Heart left ventricle (tissue), 16 donors: ENCODE measurements around the gene CELSR1. TPM values are rescaled to one million over a fixed set of nuclear protein-coding genes. Genes with fewer than 3 reads are reported as not detected.

Experiments used
- ATAC-seq, 4 donors: fragments of 200-7000 bp; cut with Tn5 transposase; one replicate each; pipeline ENCODE4 v1.9.1; 2020 to 2022; ENCODE audit warnings: moderate library complexity in 4 of 4, mild to moderate bottlenecking in 3 of 4, moderate number of reproducible peaks in 1 of 4
- DNase-seq, 5 donors: peaks; one replicate each; pipeline ENCODE4 v3.0.0-alpha.2; 2020
- H3K27ac ChIP-seq, 12 donors: fragments of 200-600 bp; sonication (generic) in 4 of 12; one replicate each; pipeline versions ENCODE4 v1.5.0 to v1.8.0; 2016 to 2022; ENCODE audit warnings: mild to moderate bottlenecking in 2 of 12
- H3K27me3 ChIP-seq, 9 donors: fragments of 200-600 bp; sonication (generic) in 2 of 9; one replicate each; pipeline versions ENCODE4 v1.5.1 to v1.8.0; 2016 to 2022; ENCODE audit warnings: mild to moderate bottlenecking in 3 of 9
- H3K36me3 ChIP-seq, 9 donors: fragments of 200-600 bp; sonication (generic) in 2 of 9; one replicate each; pipeline versions ENCODE4 v1.5.0 to v1.8.0; 2018 to 2022; ENCODE audit warnings: mild to moderate bottlenecking in 2 of 9
- H3K4me1 ChIP-seq, 12 donors: fragments of 200-600 bp; sonication (generic) in 4 of 12; one replicate each; pipeline versions ENCODE4 v1.5.0 to v1.8.0; 2016 to 2022; ENCODE audit warnings: mild to moderate bottlenecking in 3 of 12
- H3K4me3 ChIP-seq, 12 donors: fragments of 200-600 bp; sonication (generic) in 4 of 12; one replicate each; pipeline versions ENCODE4 v1.5.0 to v1.8.0; 2017 to 2022; ENCODE audit warnings: mild to moderate bottlenecking in 9 of 12, moderate library complexity in 4 of 12
- H3K9me3 ChIP-seq, 12 donors: fragments of 200-600 bp; sonication (generic) in 4 of 12; one replicate each; pipeline versions ENCODE4 v1.5.0 to v1.8.0; 2016 to 2022; ENCODE audit warnings: mild to moderate bottlenecking in 1 of 12
- POLR2A ChIP-seq, 2 donors: fragments of 450-650 bp; IDR thresholded peaks; one replicate each; pipeline ENCODE4 v1.6.1; 2017; ENCODE audit warnings: antibody characterized with exemption in 2 of 2, mild to moderate bottlenecking in 2 of 2, moderate library complexity in 2 of 2
- WGBS, 4 donors: extraction: QIAGEN DNeasy Blood & Tissue Kit in 2 of 4; methylation state at CpG; one replicate each; pipeline versions ENCODE4 v1.1.5 to v1.1.7; 2013 to 2018; 5-methylcytosine and 5-hydroxymethylcytosine counted together
- intact Hi-C, 10 donors: fragments of 100-400 bp; cut with DNase I; formaldehyde crosslinking; loops; one replicate each; pipeline versions ENCODE4 v1.11.1 to v1.14.2; 2022
- polyA plus RNA-seq, 2 donors: library from polyadenylated mRNA; stranded (reverse); fragments of 200-250 nt; gene quantifications; one replicate each; pipeline ENCODE4 v1.2.3, GENCODE V29; 2013
- total RNA-seq, 9 donors: library from RNA; depleted of rRNA in 2 of 9; stranded (reverse); fragments of >200 nt in 2 of 9; fragmentation: NEBNext Ultra II Directional in 3 of 9; extraction: Animal tissue kit (Norgen Biotek cat#: 25700) in 3 of 9; gene quantifications; one replicate each; pipeline versions ENCODE4 v1.1.0 to v1.2.4, GENCODE V29; 2016 to 2023
- TF ChIP-seq, protein P1 (sequence below), 12 donors: fragments of 200-600 bp; sonication (generic) in 4 of 12; IDR thresholded peaks; one replicate each; pipeline versions ENCODE4 v1.5.0 to v1.8.0; 2018 to 2022; ENCODE audit warnings: antibody characterized with exemption in 12 of 12, mild to moderate bottlenecking in 5 of 12
- donor health status: ischemic (EF 13 %, LVEDD 7.1; RV severe dilation, severe dysfunction).
- donor health status: healthy with polysubstance abuse.
- donor health status: DM: no; HTN: yes; CAD: no.
- donor health status: DM: no; HTN: no; CAD: no.
- donor health status: ischemic (EF 25% LVEDD 6.9; RV normal size, moderate dysfunction).
- donor health status: ischemic (EF 25% LVEDD 5.7; RV mildly dilated, moderate dysfunction).
- donor health status: healthy.
- donor health status: DM: yes; HTN: yes; CAD: no.
- donor health status: ischemic (EF 35%, LVEDD 5.7; RV mildly dilated, moderate dysfunction).
- donor health status: nonischemic (EF 11% LVEDD 7.7; RV severe dilation, severe dysfunction).
- donor health status: DM: yes; HTN: yes; CAD: no.
- donor health status: PGD.
- donor health status: ischemic (EF 29% LVEDD 5.4; RV normal size, mild dysfunction).
- donor health status: nonischemic (EF 23%, LVEDD 6.1; RV moderate dilation, normal function).

The CELSR1 gene
- total and polyA plus RNA-seq, 11 donors, result 5.9 to 15.8 (median 11.9) TPM

- H3K27me3 ChIP-seq, result no peaks in the 10 kb centered on the region
- peak overlapping the region in 6 of 12 donors; percentile 3 to 96 (median 56) for H3K27ac ChIP-seq
- intact Hi-C loops, result loop anchor here in 2 of 10 donors (5.0 kb wide), 2 partner anchors 40 to 150 kb away; partner anchors contain the start of gene GRAMD4 (in 1 of the 2)
- DNase-seq, result peak in 1 of 5 donors; percentile 20
- TF ChIP-seq POLR2A (IDR thresholded peaks at IDR 0.05), result no peak
- TF ChIP-seq, protein P1, sequence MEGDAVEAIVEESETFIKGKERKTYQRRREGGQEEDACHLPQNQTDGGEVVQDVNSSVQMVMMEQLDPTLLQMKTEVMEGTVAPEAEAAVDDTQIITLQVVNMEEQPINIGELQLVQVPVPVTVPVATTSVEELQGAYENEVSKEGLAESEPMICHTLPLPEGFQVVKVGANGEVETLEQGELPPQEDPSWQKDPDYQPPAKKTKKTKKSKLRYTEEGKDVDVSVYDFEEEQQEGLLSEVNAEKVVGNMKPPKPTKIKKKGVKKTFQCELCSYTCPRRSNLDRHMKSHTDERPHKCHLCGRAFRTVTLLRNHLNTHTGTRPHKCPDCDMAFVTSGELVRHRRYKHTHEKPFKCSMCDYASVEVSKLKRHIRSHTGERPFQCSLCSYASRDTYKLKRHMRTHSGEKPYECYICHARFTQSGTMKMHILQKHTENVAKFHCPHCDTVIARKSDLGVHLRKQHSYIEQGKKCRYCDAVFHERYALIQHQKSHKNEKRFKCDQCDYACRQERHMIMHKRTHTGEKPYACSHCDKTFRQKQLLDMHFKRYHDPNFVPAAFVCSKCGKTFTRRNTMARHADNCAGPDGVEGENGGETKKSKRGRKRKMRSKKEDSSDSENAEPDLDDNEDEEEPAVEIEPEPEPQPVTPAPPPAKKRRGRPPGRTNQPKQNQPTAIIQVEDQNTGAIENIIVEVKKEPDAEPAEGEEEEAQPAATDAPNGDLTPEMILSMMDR (IDR thresholded peaks at IDR 0.05), result no peak
- no peaks in the 10 kb centered on the region for H3K9me3 ChIP-seq
- ATAC-seq, result no peak
- WGBS, 4 donors, result 68 to 79% (median 77%) methylated on average over 14 of the region's 14 CpGs
- peaks cover 24 to 90% (median 73%) of the 10 kb centered on the region in 12 donors for H3K4me1 ChIP-seq
- H3K4me3 ChIP-seq, result no peak overlapping the region
- H3K36me3 ChIP-seq, result no peaks in the 10 kb centered on the region
These were observed 45.0 kb upstream of the CELSR1 start for GRCh38 chr22:46582281-46582933.

- Histone ChIP-seq H3K4me1 (peaks cover 24 to 83% (median 66%) of the 10 kb centered on the region in 12 donors), H3K27me3 (no peaks in the 10 kb centered on the region), H3K27ac (peak overlapping the region in 10 of 12 donors; percentile 3 to 96 (median 83)), H3K9me3 (no peaks in the 10 kb centered on the region), H3K36me3 (no peaks in the 10 kb centered on the region), H3K4me3 (no peak overlapping the region)
- intact Hi-C loops, result loop anchor here in 2 of 10 donors (5.0 kb wide), 2 partner anchors 41 to 151 kb away; partner anchors contain the start of gene GRAMD4 (in 1 of the 2)
- peak in 1 of 4 donors; percentile 7 for ATAC-seq
- no peak for TF ChIP-seq POLR2A (IDR thresholded peaks at IDR 0.05)
- TF ChIP-seq, protein P1 (IDR thresholded peaks at IDR 0.05), result no peak
- peak in 2 of 5 donors; percentile 18 to 55 for DNase-seq
- WGBS, 4 donors, result 49 to 52% (median 52%) methylated on average over 12 to 14 of the region's 14 CpGs
These were observed 44.3 kb upstream of the CELSR1 start for GRCh38 chr22:46581538-46582244.

GRCh38 chr22:46580940-46581537 lies 43.6 kb upstream of the CELSR1 start:
- no peaks in the 10 kb centered on the region for H3K27me3 ChIP-seq
- peaks cover 24 to 81% (median 66%) of the 10 kb centered on the region in 12 donors for H3K4me1 ChIP-seq
- TF ChIP-seq, protein P1 (IDR thresholded peaks at IDR 0.05), result no peak
- no peak for TF ChIP-seq POLR2A (IDR thresholded peaks at IDR 0.05)
- peak in 1 of 4 donors; percentile 18 for ATAC-seq
- no peaks in the 10 kb centered on the region for H3K9me3 ChIP-seq
- intact Hi-C loops, result loop anchor here in 2 of 10 donors (5.0 kb wide), 2 partner anchors 41 to 151 kb away; partner anchors contain the start of gene GRAMD4 (in 1 of the 2)
- H3K36me3 ChIP-seq, result no peaks in the 10 kb centered on the region
- no peak overlapping the region for H3K4me3 ChIP-seq
- 37 to 55% (median 45%) methylated on average over 13 of the region's 13 CpGs for WGBS, 4 donors
- peak in 1 of 5 donors; percentile 18 for DNase-seq
- peak overlapping the region; percentile 10 to 96 (median 83) for H3K27ac ChIP-seq
